GM19452 (cell line): ENCODE data around the gene DDX27.
"Not testable (repeated sequence)": the region's sequence is repeated elsewhere in the genome, so short reads cannot be mapped to it uniquely, and the experiment has no call there.

Experiments used
- ATAC-seq: cut with Tn5 transposase; IDR thresholded peaks from one replicate; pipeline ENCODE4 v1.9.1; 2021; ENCODE audit not compliant: unreplicated experiment

DDX27 gene

GRCh38 chr20:49219091-49219923 lies at the start of gene DDX27:
Gene DDX27, plus strand, starts transcription at chr20:49219416. Its CDS starts 33 bp downstream, at chr20:49219449.
- ATAC-seq: peak; percentile 88

- ATAC-seq: no peak
These were observed 49.7 kb upstream of the DDX27 start for GRCh38 chr20:49169547-49169946.

GRCh38 chr20:49170714-49171113 lies 48.5 kb upstream of the DDX27 start:
- ATAC-seq: no peak

- ATAC-seq: no peak
These were observed 47.3 kb upstream of the DDX27 start for GRCh38 chr20:49171909-49172308.

GRCh38 chr20:49172413-49172812 lies 46.8 kb upstream of the DDX27 start:
- ATAC-seq: no peak

GRCh38 chr20:49174183-49174582 lies 45.0 kb upstream of the DDX27 start:
- no peak for ATAC-seq

- no peak for ATAC-seq
These were observed 39.6 kb upstream of the DDX27 start for GRCh38 chr20:49179368-49180277.

- ATAC-seq: no peak
These were observed 37.8 kb upstream of the DDX27 start for GRCh38 chr20:49181265-49181877.

- no peak for ATAC-seq
These were observed 35.8 kb upstream of the DDX27 start for GRCh38 chr20:49183444-49183843.

- ATAC-seq: not testable (repeated sequence)
These were observed 35.1 kb upstream of the DDX27 start for GRCh38 chr20:49184084-49184501.

- no peak for ATAC-seq
These were observed 34.5 kb upstream of the DDX27 start for GRCh38 chr20:49184691-49185070.

- ATAC-seq: no peak
These were observed 34.0 kb upstream of the DDX27 start for GRCh38 chr20:49185071-49185761.

GRCh38 chr20:49186535-49187329 lies 32.5 kb upstream of the DDX27 start:
- ATAC-seq: no peak

GRCh38 chr20:49187330-49187850 lies 31.8 kb upstream of the DDX27 start:
- no peak for ATAC-seq

- ATAC-seq: peak; percentile 89
These were observed 31.2 kb upstream of the DDX27 start, which contains the start of gene STAU1 for GRCh38 chr20:49187851-49188641. Gene STAU1, minus strand, starts transcription at chr20:49188334. Its CDS starts 22,133 bp downstream, at chr20:49166201.

- not testable (repeated sequence) for ATAC-seq
These were observed 26.2 kb upstream of the DDX27 start for GRCh38 chr20:49192944-49193518.

GRCh38 chr20:49199729-49200293 lies 19.4 kb upstream of the DDX27 start:
- no peak for ATAC-seq

GRCh38 chr20:49203011-49203410 lies 16.2 kb upstream of the DDX27 start:
- ATAC-seq: no peak
